Uterus (tissue), 4 donors: ENCODE measurements around the gene ACTR6. TPM values are rescaled to one million over a fixed set of nuclear protein-coding genes. Genes with fewer than 3 reads are reported as not detected.

Experiments used
- DNase-seq, 2 donors: peaks; one replicate each; pipeline ENCODE4 v3.0.0-alpha.2; 2019 to 2020
- H3K27ac ChIP-seq, 2 donors: fragments of 200-600 bp; sonication (generic); 1 replicate in 1 of 2; 2 replicates in 1 of 2; pipeline ENCODE4 v1.5.1; 2016 to 2018
- H3K27me3 ChIP-seq, 2 donors: fragments of 200-600 bp; sonication (generic); one replicate each; pipeline ENCODE4 v1.5.1; 2018 to 2019; ENCODE audit warnings: control low read depth in 1 of 2
- H3K36me3 ChIP-seq, 2 donors: fragments of 200-600 bp; sonication (generic); one replicate each; pipeline ENCODE4 v1.5.1; 2019; ENCODE audit warnings: control low read depth in 1 of 2
- H3K4me1 ChIP-seq, 2 donors: fragments of 200-600 bp; sonication (generic); one replicate each; pipeline ENCODE4 v1.5.1; 2018 to 2019; ENCODE audit warnings: control low read depth in 1 of 2
- H3K4me3 ChIP-seq, 2 donors: fragments of 200-600 bp; sonication (generic); 1 replicate in 1 of 2; 2 replicates in 1 of 2; pipeline ENCODE4 v1.5.1; 2018 to 2019; ENCODE audit warnings: mild to moderate bottlenecking in 1 of 2
- H3K9me3 ChIP-seq, 2 donors: fragments of 200-600 bp; sonication (generic); one replicate each; pipeline ENCODE4 v1.5.1; 2019; ENCODE audit warnings: control low read depth in 1 of 2
- POLR2A ChIP-seq, 2 donors: fragments of 450-650 bp; IDR thresholded peaks; one replicate each; pipeline ENCODE4 v1.6.1; 2016; ENCODE audit warnings: antibody characterized with exemption in 2 of 2, mild to moderate bottlenecking in 1 of 2, moderate library complexity in 1 of 2
- intact Hi-C: fragments of 100-400 bp; cut with DNase I; formaldehyde crosslinking; loops from one replicate; pipeline ENCODE4 v1.15.1; 2023; ENCODE audit warnings: low total_unique reads
- total RNA-seq, 4 donors: library from RNA; depleted of rRNA in 3 of 4; stranded (reverse); fragments of >200 nt in 3 of 4; gene quantifications; one replicate each; pipeline versions ENCODE4 v1.1.0 to v1.2.4, GENCODE V29; 2014 to 2023
- TF ChIP-seq, protein P1 (sequence below), 4 experiments: fragments of 200-600 bp in 2 of 4; fragments of 450-650 bp in 2 of 4; sonication (generic) in 2 of 4; IDR thresholded peaks; one replicate each; pipeline ENCODE4 v1.5.1; 2016 to 2019; ENCODE audit warnings: antibody characterized with exemption in 4 of 4, mild to moderate bottlenecking in 2 of 4, moderate library complexity in 1 of 4
- donor health status: DM: yes; HTN: yes; CAD: no.

Gene ACTR6
- total RNA-seq, 4 donors from 2014 or later = 13.8 to 131 (median 34.8) TPM

DNA sequence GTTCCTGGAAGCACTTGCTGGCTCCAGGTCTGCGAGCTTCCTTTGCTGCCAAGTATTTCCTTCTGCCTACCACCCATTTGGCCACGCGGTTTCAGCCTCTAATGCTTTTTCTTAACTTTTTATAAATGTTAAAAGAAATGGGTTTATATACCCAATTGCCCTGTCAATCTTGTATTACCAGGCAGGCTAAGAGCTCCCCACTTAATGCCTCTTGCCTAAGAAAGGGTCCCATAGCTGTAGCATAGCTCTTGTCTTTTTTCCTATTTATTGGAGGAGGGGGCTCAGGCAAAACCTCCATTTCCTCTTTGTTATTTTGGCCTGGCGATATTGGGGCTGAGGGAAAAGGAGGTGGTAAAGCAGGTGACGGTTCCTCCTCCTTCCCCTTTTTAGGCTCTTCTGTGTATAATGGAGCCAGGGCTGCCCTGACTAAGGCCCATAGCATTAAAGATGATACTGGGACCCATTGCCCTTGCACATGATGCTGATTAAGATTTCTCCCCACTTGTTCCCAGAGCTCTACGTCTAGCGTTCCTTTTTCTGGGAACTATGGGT is 36.4 kb upstream of the ACTR6 start:
- H3K27me3 ChIP-seq = no peaks in the 10 kb centered on the region
- peak overlapping the region in 1 of 2 donors; percentile 11 for H3K4me3 ChIP-seq
- no peaks in the 10 kb centered on the region for H3K36me3 ChIP-seq
- no peaks in the 10 kb centered on the region for H3K4me1 ChIP-seq
- H3K27ac ChIP-seq = no peak overlapping the region
- TF ChIP-seq, protein P1, sequence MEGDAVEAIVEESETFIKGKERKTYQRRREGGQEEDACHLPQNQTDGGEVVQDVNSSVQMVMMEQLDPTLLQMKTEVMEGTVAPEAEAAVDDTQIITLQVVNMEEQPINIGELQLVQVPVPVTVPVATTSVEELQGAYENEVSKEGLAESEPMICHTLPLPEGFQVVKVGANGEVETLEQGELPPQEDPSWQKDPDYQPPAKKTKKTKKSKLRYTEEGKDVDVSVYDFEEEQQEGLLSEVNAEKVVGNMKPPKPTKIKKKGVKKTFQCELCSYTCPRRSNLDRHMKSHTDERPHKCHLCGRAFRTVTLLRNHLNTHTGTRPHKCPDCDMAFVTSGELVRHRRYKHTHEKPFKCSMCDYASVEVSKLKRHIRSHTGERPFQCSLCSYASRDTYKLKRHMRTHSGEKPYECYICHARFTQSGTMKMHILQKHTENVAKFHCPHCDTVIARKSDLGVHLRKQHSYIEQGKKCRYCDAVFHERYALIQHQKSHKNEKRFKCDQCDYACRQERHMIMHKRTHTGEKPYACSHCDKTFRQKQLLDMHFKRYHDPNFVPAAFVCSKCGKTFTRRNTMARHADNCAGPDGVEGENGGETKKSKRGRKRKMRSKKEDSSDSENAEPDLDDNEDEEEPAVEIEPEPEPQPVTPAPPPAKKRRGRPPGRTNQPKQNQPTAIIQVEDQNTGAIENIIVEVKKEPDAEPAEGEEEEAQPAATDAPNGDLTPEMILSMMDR (IDR thresholded peaks at IDR 0.05) = no peak
- TF ChIP-seq POLR2A (IDR thresholded peaks at IDR 0.05) = no peak
- no peak for DNase-seq
- intact Hi-C loops = no loop called here
- H3K9me3 ChIP-seq = no peaks in the 10 kb centered on the region

DNA sequence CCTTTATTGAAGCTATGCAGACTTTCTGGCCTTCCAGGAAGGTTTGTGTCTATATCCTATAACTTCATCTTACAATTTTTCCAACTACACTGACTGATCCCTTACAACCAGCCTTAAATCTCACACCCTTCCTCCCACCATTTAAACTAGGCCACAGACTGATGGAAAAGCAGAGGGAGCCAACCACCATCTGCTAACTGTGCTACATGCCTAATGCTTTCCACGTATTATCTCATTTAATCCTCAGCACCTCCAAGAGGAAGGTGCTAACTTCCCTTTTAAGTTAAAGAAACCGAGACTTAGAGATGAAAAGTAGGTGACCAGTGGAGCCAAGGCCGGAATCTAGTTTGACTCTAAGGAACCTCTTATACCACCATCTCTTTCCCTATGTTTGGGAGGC is 35.3 kb upstream of the ACTR6 start:
- Histone ChIP-seq H3K27me3 (no peaks in the 10 kb centered on the region), H3K9me3 (no peaks in the 10 kb centered on the region), H3K36me3 (no peaks in the 10 kb centered on the region), H3K27ac (no peak overlapping the region), H3K4me1 (no peaks in the 10 kb centered on the region), H3K4me3 (no peak overlapping the region)
- intact Hi-C loops = no loop called here
- no peak for DNase-seq
- no peak for TF ChIP-seq POLR2A (IDR thresholded peaks at IDR 0.05)
- TF ChIP-seq, protein P1 (IDR thresholded peaks at IDR 0.05) = no peak

DNA sequence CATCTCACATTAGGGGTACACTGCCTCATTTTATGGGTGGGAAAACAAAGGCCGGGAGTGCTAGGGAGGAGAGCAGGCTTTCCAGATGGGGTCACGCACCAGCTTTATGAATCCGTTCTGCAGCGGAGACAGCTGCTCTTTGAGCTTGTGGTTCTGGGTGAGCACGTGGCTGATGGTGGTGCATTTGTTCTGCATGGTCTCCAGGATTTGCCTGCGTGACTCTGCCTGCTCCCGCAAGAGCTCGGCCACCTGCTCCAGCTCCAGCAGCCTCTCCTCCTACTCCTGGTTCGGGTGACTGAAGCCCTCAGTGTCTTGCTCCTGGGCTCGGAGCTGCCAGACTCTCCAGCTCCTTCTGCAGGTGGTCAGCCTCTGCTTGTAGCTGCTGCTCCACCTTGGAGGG is 34.4 kb upstream of the ACTR6 start:
- TF ChIP-seq, protein P1 (IDR thresholded peaks at IDR 0.05) = no peak
- no peak for TF ChIP-seq POLR2A (IDR thresholded peaks at IDR 0.05)
- no peaks in the 10 kb centered on the region for H3K36me3 ChIP-seq
- intact Hi-C loops = no loop called here
- no peaks in the 10 kb centered on the region for H3K4me1 ChIP-seq
- no peak for DNase-seq
- no peak overlapping the region for H3K27ac ChIP-seq
- H3K9me3 ChIP-seq = no peaks in the 10 kb centered on the region
- no peaks in the 10 kb centered on the region for H3K27me3 ChIP-seq
- H3K4me3 ChIP-seq = no peak overlapping the region

DNA sequence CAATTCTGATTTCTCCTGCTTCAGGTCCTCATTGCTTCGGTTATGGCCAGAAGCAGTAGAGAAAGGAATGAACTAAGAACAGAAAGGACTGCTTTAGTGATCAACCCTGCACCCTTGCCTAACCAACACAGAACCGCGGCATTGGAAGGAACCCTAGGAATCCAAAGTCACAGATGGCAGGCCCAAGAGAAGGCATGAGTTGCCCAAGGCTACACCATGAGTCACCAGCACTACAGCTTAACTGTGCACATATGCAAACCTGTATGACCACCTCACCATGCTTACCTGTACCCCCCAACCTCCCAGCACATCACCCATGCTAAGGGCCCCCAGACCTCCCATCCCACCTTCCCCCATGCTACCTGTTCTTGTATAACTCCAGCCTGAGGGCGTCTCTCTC is 32.1 kb upstream of the ACTR6 start:
- no peaks in the 10 kb centered on the region for H3K27me3 ChIP-seq
- TF ChIP-seq, protein P1 (IDR thresholded peaks at IDR 0.05) = no peak
- TF ChIP-seq POLR2A (IDR thresholded peaks at IDR 0.05) = no peak
- H3K4me3 ChIP-seq = no peak overlapping the region
- no peak for DNase-seq
- intact Hi-C loops = no loop called here
- no peaks in the 10 kb centered on the region for H3K4me1 ChIP-seq
- no peak overlapping the region for H3K27ac ChIP-seq
- H3K9me3 ChIP-seq = no peaks in the 10 kb centered on the region
- no peaks in the 10 kb centered on the region for H3K36me3 ChIP-seq

DNA sequence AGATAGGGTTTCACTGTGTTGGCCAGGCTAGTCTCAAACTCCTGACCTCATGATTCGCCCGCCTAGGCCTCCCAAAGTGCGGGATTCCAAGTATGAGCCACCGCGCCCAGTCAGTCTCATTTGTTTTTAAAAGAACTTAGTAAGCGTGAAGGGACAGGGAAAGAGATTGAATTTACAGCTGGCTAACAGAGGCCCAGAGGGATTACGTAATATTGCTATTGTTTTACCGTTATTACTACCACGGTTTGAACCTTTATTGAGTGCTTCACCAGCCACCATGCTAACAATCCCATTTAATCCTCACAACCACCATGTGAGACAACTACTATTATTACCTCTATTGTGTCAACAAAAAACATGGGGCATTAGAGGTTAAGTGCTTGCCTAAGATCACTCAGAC is 31.3 kb upstream of the ACTR6 start:
- no peak overlapping the region for H3K27ac ChIP-seq
- H3K36me3 ChIP-seq = no peaks in the 10 kb centered on the region
- TF ChIP-seq, protein P1 (IDR thresholded peaks at IDR 0.05) = no peak
- TF ChIP-seq POLR2A (IDR thresholded peaks at IDR 0.05) = no peak
- DNase-seq = no peak
- intact Hi-C loops = no loop called here
- H3K4me1 ChIP-seq = no peaks in the 10 kb centered on the region
- H3K9me3 ChIP-seq = no peaks in the 10 kb centered on the region
- no peak overlapping the region for H3K4me3 ChIP-seq
- H3K27me3 ChIP-seq = no peaks in the 10 kb centered on the region
